NCI-H526 (cell line): ENCODE results near the gene CDH4.

Source experiments
- DNase-seq, 2 experiments: peaks; one replicate each; lab custom pipeline; 2025; lab: John Stamatoyannopoulos, UW

The CDH4 gene

DNA sequence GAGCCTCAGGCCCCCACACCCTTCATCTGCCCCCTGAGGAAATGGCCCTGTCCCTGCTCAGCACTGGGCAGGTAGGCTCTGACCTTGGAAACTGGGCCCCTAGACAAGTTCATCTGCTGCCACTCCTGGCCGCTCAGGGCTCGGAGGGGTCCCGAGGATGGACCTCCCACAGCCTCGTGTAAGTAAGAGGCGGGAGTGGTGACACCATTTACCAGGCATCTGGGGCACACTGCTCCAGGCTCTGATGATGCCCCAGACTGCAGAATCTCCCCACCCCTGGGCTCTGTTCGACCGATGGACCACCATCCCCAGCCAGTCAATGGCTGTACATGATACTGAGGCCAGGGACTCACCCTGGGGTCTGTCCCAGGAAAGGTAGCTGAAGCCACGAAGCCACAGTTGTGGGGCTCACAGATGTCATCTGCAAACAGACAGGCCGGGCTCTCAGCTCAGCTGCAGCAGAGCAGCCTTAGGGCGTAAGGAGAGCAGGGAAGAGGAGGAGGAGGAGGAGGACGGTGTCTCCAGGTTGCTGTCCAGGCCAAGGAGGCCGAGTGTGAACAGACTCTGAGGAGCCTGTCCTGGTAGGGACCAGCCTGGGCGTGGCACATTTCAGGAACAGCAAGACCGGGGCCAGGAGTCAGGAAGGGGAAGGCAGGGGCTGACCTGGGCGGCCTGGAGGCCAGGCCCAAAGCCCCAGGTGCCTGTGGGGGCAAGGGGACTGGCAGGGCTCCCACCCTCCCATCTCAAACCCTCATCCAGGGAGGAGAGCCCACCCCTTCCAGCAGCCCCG lies 513.2 kb downstream of the CDH4 start:
- DNase-seq: no peak

DNA sequence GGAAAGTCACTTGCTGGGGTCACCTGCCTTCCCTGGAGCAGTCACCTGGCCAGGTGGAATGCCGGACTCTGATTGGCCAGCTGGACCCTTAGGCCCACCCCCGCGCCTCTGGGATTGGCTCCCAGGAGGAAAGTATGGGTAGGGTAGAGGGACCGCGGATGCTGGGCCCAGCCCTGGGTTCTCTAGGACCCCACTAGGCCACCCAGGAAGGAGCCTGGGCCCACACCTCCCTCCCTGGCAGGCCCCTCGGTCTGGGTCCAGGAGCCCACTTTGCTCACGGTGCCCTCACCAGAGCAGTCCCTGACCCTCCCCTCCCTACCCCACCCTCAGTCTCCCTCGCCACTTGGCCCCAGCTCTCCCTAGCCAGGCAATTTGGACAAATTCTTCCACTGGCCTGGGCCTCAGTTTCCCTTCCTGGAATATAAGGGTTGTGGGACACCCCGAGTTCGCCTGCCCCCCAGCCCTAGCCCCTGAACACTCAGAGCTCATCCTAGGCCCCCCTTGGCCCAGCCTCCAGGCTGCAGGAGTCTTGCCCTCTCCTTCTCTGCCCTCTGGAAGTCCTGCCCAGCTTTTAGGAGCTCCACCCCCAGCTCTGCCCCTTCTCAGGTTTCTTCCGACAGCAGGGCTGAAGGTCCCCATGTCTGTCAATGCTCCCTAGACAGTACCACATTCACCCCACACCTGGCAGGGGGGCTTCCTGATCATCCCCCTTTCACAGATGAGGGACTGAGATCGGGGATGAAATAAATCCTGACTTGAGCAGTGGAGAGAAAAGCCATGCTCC lies 514.0 kb downstream of the CDH4 start:
- DNase-seq: no peak

- no peak for DNase-seq
Measured at GRCh38 chr20:61766921-61767610, 515.0 kb downstream of the CDH4 start.

DNA sequence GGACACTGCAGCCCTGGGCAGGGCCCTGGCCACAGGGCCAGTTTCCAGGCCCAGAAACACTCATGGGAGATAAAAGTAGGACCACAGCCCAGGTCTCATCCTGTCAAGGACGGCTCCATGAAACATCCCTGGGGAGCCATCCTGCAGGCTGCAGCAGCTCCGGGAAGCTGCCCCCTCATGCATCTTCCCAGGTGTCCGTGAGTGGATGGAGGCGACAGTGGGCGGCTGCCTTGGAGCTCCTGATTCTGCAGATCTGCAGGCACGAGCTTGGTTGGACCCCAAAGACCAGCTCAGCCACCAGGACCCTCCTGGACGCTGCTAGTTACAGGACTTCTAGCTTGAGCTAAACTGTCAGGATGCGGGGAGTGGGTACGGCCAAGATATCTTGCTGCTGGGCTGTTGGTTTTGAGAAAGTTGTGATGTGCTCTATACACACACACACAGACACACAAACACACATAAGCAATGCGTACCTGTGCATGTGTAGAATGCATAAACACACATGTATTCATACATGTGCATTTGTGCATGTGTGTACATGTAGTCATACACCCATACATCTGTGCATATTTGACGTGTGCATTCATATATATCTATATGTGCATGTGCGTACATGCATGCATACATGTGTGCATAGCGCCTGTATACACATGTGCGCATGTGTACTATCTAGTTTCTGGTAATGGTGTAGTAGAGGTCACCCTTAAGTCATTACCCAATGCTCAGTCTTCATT lies 515.9 kb downstream of the CDH4 start:
- DNase-seq: no peak

DNA sequence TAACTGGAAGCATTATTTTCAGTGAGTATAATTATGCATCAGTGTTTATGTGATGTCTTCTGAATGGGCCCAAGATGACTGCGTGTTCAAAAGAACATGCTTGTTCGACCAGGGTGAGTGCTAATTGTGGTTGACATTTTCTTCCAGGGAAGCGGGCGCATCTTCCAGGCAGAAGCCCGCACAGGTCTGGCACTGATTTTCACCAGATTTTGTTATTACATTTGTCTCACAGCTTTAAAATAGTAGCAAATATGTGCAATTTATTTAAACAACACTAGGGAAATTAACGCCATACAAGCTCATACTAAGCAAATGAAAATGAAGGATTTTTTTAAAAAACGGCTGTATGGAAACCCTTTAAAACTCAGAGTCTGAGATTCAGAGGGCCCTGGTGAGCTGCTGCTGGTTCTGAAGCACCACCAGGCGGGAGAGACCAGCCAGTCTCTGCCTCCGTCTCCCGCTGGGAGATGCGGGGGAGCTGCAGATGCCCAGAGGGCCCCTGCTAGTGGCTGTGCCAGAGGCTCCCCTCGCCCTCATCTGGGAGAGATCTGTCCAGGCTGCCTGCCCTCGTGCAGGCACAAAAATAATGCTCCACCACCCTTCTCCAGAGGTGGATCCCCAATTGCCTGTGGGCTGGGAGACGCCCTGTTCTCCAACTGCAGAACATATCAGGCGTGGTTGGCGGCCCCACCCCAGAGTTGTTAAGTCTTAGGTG lies 516.7 kb downstream of the CDH4 start:
- no peak for DNase-seq

GRCh38 chr20:61769286-61769832 lies 517.3 kb downstream of the CDH4 start:
- DNase-seq: no peak

DNA sequence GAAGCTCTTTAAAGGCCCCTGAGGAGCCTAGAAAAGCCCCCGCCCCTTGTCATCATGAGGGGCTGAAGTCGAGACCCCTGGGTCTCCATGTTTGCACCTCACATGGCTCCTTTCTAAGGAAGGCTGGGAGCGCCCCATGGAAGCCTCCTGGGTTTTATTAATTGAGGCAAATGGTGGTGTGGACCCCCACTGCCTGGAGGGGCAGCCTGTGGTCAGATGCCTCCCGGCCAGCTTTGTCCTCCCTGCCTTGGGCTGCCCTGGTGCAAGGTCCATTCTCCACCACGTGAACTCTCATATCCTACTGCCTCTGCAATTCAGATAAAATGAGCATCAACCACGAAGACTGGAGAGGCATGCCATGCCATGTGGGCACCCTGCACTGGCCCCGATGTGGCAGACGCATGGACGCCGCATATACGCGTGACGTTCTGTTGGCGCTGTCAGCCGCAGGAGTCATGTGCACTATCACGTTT lies 518.1 kb downstream of the CDH4 start:
- no peak for DNase-seq

DNA sequence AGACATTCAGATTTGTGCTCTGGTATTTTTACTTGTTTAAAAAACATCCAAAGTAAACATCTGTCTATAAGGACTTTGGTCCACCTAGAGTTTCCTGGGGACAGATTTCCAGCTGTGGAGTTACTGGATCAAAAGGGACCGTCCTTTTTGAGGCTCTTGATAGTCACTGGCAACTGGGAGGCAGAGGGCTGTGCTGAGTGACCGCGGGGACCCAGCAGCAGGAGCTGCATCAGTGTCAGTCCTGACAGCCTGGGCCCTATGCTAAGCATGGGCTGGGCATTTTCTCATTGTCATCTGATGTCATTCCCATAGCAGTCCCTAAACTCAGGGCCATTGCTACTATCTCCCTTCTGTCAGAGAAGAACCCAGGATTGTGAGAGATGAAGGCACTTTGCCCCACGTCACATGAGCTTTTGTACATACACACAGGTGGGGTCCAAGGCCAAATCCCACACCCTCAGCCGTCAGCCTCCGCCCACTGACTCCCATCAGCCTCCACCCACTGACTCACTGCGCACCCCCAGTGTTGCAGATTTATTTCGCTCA lies 519.8 kb downstream of the CDH4 start:
- no peak for DNase-seq

- no peak for DNase-seq
Measured at GRCh38 chr20:61772828-61773631, 521.0 kb downstream of the CDH4 start.

DNA sequence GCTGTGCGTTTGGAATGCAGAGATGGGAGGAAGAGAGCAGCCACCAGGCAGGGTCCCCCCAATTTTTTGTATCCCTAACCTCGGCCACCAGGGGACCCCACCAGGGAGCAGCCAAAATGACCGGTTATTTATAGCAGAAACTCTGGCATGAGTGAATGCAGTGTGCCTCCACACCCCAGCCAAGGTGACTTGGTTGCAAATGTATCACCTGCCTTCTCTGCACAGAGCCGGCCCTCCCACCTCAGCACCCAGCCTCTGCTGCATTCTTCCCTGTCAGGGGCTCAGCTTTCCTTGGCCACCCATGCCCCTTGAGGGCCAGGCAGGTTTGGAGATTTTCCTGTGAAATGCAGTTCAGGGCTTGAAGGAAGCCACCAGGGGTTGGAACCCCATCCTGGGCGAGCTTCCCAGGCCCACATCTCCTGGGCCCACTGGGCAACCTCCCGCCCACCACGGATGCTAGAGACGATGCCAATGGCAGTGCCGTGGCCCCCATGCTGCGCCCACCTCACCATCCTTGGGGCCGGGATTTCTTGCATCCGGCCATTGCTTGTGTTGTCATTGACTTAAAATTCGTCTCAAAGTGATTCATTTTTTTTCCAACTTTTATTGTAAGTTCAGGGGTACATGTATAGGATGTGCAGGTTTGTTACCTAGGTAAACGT lies 522.0 kb downstream of the CDH4 start:
- no peak for DNase-seq

- DNase-seq: no peak
Measured at GRCh38 chr20:61775423-61775822, 523.4 kb downstream of the CDH4 start.

DNA sequence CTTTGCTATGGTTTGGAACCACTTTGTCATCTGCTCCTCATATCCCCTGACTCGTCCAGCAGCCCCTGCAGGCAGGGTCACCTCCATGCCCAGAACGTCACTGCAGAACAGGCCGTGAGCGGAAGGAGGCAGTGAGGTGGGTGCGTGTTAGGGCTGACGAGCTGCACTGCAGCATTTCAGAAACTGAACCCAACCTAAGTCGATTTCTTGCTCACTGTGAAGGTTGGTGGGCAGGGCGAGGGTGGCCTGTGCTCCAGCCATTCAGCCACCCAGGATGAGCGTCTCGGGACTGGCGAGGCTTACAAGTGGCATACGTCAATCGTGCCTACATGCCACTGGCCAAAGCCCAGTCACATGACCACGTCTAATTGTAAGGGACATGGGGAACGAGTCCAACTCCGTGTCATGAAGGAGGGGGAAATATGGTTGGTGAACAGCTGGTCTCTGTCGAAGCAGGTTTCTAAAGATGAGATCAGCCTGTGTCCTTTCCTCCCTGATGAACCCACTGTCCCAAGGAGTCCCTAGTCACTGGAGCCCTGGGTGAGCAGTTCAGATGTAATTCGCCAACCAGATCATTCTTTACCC lies 524.5 kb downstream of the CDH4 start:
- DNase-seq: no peak

DNA sequence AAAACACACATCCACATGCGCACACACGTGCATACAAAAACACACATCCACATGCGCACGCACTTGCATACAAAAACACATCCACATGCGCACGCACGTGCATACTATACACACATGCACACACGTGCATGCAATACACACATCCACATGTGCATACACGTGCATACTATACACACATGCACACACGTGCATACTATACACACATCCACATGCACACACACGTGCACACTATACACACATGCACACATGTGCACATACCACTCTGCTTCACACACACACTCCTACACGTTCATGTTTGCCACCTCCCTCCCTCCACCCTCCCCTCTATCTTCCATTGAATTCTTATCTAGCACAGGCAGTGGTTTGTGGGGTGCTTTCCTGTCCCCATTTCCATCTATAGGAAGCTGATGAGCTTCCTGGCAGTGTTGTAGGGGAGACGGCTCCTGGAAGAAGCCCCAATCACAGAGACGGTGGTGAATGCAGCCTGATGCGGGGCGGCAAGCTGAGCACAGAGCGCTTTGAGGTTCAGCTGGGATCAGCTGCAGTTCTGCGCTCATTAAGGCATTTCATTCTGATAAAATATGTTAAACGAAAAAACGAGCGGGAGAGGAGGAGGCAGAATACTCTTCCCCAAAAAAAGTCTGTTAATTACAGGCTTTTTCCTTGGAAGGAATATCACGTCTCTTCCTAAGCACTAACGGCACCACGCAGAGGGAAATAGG lies 525.9 kb downstream of the CDH4 start:
- no peak for DNase-seq

GRCh38 chr20:61778495-61778863 lies 526.4 kb downstream of the CDH4 start:
- no peak for DNase-seq

DNA sequence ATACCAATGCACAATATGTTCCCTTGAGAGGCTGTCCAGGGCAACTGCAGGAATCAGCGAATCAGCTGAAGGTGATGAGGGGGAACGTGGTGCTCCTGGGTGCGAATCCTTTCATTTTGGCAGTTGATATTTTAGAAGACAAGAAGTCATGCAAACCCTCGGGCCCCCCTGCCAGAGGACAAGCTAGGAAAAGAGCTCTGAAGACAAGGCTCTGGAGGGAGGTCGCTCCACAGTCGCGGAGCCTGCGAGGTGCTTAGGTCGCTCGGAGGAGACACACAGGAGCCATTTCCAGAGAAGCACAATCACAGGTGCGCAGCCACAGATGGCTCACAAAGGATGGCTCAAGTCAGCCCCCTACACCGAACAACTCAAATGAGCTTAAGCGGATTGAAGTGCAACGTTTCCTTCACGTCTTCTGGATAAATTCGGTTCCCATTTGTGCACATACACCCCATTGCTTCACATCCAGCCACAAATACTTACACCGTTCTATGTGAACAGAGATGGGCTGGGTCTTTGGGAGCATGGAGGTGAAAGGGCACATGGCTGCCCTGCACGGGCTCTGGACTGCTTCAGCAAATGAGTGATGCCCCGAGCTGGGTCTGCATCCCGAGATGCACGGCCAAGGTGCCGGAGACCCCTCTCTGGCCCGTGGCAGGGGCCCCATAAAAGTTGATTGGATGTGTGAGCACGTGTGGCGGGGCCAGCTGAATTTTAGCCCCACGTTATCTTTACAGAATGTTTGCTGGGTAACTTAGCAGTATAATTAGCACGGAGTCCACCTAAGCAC lies 527.3 kb downstream of the CDH4 start:
- DNase-seq: no peak

- DNase-seq: no peak
Measured at GRCh38 chr20:61780066-61780465, 528.0 kb downstream of the CDH4 start.

DNA sequence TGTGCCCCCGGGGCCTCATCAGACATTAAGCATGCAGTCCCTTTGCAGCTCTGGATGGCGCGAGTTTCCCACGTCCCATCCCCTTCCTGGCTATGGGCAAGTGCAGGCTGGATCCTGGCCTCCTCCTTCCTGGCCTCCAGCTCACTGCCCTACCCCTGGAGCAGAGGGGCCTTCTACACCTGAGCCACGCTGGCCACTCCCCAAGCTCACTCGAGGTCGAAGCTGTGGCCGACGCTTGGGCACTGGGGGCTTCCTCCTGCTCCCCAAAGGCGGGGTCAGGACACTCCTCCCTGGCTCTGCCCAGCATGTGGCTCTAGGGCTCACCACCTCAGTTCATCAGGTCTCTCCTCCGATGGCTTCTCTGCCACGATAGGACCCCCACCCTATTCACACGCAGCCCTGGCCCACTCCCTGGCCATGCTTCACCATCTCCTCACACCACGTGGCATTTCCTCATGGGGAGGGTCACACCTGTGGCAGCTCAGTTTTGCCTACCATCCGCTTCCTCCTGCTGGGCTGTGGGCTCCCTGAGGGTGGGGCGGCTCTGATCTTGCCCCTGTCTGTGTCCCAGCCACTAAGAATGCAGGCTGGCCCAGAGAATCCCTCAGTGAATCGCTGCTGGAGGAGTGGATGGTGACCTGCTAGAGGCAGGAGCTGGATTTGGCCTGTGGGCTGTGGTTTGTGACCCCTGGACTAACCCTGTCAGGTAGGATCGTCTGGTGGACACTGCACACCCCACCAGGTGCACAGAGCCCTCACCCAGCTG lies 532.9 kb downstream of the CDH4 start:
- DNase-seq: no peak
